CD1c-positive myeloid dendritic cell (primary cell): ENCODE data around the gene CSNK1D.

Experiments used
- DNase-seq: peaks from one replicate; pipeline ENCODE4 v3.0.0-alpha.2; 2016; ENCODE audit errors: extremely low spot score

The CSNK1D gene

GRCh38 chr17:82240506-82241182 is 32.9 kb downstream of the CSNK1D start:
- no peak for DNase-seq

- DNase-seq: no peak
Measured at GRCh38 chr17:82239926-82240505, 33.5 kb downstream of the CSNK1D start.

DNA sequence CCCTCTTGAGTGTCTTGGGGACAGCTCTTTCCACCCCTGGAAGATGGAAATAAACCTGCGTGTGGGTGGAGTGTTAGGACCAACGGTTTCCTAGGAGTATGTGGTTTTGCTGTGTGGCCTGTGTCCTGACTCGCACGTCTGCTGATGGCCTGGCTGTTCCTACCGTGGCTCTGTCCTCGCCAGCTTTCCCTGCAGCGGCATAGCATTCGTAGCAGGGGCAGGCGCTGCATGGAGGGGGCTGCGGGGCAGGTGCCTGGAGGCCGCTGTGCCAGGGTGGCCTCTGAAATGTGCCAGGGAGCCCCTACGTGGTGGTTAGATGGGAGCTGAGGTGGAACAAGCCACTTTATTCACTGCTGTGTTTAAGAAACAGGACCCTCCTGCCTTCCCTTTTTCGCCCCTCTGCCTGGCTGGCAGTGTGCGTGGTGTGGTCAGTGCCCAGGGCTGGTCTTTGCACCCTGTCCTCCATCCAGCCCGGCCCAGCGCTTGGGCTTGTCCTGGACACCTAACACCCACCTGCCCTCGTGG is 34.0 kb downstream of the CSNK1D start:
- no peak for DNase-seq

DNA sequence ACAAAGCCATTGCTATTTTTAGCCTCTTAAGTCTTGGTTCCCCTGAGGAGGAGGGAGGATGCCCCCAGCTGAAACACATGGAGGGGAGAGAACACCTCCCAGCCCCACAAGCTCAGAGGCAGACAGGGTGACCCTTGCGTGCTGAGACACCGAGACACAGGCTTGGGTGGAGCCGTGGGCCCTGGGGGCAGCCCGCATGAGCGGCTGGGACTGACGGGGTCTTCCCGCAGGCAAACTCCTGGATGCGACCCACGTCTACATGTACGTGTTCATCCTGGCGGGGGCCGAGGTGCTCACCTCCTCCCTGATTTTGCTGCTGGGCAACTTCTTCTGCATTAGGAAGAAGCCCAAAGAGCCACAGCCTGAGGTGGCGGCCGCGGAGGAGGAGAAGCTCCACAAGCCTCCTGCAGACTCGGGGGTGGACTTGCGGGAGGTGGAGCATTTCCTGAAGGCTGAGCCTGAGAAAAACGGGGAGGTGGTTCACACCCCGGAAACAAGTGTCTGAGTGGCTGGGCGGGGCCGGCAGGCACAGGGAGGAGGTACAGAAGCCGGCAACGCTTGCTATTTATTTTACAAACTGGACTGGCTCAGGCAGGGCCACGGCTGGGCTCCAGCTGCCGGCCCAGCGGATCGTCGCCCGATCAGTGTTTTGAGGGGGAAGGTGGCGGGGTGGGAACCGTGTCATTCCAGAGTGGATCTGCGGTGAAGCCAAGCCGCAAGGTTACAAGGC is 34.9 kb downstream of the CSNK1D start:
- DNase-seq: peak; percentile 87

DNA sequence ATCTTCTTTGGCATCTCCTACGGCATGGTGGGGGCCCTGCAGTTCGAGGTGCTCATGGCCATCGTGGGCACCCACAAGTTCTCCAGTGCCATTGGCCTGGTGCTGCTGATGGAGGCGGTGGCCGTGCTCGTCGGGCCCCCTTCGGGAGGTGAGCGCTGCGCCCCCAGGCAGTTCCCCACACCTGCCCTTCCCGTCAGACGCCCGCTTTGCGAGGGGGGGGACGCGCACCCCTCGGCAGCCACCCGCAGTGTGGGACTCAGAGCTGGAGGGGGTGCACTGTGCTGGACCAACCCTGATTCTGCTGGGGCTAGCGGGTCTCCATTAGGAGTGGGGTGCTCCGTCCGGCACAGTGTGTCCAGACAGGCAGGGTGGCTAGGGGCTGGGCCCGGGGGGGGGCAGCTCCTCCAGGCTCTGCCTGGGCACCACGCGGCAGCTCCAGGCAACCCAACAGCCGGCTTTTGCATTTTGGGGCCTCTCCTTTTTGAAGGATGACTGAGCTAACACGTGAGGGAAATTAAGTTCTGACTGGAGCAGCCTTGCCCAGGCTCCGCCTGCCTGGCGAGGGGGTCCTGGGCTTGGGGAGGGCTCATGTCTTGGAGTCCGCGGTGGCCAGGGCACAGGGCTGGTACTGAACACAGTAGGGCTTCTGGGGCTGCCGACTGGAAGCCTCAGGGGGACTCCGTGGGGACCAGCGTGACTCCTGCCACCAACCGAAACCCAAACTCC is 35.6 kb downstream of the CSNK1D start:
- DNase-seq: no peak

GRCh38 chr17:82237083-82237745 is 36.3 kb downstream of the CSNK1D start:
- no peak for DNase-seq

GRCh38 chr17:82236142-82236971 is 37.1 kb downstream of the CSNK1D start:
- peak; percentile 79 for DNase-seq

DNA sequence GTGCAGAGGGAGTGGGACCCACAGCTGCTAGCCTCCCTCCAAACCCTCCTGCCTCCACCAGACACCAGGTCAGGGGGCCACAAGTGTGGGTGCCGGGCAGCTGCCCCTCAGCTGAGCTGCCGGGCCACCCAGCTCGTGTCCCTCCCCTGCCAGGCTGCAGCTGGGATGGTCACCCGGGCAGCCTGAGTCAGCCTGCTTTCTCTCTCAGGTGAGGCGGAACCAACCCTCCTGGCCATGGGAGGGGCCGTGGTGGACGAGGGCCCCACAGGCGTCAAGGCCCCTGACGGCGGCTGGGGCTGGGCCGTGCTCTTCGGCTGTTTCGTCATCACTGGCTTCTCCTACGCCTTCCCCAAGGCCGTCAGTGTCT is 37.7 kb downstream of the CSNK1D start:
- DNase-seq: peak; percentile 38

DNA sequence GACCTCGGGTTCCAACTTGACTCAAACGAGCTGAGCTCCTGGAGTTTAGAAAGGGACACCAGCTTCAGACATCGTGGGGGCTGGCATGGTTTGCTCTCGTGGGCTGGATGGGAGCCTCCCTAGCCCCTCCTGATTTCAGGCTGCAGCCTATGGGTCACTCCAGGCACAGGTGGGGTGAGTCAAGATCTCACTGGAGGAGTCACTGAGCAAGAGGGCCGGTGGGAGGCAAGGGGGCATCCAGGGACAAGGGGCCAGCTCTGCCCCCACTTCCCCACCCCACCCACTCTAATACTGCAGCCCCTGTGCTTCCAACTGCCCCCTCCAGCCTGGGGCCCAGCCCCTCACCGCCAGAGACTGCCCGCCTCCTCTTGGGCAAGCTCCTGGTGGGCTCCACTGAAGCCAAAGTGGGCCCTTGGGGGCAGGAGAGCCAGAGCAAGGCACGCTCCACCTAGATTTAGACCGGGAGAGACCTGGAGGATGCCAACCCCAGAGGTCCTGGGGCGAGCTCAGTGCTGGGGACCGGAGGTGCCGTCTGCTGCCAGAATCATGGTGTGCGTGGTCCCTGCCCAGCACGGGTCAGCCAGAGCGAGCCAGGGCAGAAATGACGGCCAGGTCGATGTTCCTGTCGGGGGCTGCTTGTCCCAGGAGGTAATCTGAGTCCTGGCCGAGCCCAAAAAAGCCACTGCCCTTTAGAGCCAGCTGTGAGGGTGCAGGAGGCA is 38.3 kb downstream of the CSNK1D start:
- no peak for DNase-seq

DNA sequence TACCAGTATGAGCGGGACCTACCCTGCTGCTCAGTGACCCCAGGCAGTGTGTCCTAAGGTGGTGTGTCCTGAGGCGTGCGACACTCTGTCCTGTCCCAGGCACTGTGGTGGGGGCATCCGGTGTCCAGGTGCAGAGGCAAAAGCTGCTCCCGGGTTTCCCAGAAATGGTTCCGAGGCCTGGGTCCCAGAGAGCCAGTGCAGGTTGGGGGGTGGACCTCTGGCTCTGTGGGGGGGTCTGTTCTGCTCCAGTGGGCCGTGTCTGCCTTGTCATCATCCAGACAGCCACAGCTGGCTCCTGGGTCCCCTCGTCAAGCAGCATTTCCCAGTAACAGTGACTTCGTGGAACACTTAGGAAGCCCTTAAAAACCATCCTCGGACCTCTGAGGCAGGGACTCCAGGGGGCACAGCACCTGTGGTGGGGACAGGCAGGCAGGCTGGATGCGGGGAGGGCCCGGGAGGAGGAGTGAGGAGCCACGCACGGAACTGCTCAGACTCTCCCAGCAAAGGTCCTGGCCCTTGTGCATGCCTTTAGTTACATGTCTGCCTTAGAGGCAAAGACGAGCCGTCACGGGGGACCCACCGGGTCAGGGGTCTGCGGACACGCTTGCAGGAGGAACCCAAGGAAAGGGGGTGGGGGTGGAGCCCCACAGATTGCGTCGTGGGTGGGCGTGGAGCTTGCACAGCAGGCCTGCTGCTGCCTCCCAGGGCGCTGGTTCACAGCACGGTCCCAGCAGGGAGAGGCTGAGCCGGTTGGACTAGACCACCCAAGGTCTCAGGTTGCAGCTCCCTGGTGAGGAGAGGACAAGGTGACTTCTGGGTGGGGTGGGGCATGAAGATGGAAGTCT is 39.1 kb downstream of the CSNK1D start:
- no peak for DNase-seq

DNA sequence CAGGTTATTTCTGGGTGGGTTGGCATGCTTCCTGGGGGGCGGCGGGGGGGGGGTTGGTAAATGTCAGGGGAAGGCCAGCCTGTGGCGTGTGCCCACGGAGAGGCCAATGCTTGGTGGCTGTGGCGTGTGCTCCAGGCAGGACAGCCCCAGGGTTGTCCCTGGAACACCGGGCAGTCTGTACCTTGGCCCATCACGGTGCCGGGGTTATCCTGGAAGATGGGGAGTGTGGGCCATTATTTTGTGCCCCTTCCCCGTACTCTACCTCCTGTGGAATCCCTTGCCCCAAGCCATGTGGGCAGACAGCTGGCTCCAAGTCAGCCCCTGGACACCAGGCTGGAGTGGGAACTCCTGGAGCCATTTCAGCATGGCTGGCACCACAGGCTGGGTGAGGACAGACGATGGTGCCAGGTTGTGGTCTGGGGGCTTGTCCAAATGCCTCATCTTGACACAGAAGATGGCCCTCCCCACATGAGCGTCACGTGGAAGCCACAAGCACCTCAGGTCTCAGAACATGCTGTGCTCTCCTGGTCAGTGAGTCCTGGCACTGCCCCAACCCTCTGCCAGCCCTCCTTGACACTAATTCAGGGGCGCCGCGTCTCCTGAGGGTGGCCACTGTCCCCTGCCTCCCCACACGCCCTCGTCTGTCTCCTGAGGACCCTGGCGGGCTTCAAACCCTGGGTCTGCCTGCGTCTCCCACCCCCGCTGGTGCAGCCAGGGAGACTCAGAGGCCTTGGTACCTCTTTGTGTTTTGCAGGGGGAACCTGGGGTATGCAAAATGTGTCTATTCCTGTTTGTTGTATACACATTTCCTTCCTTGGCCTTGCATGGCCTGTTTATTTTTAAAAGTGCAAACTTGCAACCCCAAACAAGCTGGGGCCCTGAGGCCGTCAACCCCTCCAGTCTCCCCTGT is 40.4 kb downstream of the CSNK1D start:
- no peak for DNase-seq

DNA sequence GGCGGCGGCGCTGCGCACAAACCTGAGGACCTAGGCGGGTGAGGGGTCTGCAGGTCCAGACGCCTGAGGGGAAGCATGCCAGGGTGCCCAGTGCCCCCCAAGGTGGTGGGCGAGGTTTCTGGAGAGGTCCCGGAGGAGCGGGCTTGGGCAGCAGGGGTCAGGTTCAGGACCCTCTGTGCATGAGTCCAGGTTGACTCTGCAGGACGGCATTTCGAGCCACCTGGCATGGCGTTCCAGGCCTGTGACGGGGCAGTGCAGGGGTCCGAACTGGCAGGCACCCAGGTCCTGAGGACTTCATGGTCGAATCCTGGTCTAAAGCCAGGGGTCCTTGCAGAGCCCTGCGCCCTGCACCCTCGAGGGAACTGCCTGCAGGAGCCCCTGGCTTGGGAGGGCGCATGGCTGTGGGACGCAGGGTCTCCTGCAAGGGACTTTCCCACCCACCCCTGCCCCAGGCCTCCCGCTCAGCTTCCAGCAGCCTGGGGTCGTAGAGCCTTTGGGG is 41.1 kb downstream of the CSNK1D start:
- DNase-seq: no peak

DNA sequence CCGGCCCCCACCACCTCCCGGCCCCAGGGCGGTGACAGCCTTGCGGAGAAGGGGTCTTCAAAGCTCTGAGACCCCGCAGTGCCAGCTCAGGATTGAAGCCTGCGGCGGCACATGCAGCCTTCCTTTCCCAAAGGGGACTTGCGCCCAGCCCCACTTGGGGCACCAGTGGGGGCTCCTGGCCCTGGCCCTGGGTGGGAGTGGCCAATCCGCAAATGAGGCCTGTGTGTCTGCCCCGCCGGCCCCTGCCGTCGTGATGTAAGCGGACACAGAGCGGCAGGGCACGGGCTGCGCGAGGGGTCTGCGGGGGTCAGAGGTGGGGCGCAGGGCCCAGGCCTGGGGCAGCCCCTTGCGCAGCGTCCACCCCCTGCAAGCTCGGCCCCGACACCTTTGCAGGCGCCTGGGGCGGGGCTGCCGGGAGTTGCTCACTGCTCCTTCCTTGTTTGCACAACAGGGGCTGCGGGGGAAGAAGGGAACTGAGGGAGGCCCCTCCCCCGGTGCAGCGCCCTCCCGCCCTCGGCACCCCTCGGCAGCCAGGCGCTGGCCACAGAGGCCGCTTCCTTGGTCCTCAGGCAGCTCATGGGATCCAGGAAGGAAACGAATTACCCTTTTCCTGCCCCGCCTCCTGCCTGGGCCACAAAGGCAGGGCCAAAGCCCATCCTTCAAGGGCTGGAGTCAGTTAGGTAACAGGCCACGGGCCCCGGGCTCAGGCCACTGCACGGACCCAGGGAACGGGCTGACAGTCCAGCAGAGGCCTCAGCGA is 41.8 kb downstream of the CSNK1D start:
- peak; percentile 87 for DNase-seq

DNA sequence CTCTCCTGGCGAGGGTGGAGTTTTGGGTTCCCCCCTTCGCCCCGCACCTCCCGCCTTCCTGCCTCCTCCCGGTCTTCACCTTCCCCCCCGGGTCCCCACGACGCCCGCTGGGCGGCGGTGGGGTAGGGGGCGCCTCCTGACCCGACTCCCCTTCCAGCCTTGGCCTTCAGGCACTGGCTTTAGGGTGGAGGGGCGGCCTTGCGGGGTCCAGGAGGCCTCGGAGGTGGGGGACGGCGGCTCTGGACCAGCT is 42.3 kb downstream of the CSNK1D start:
- no peak for DNase-seq

- DNase-seq: peak; percentile 83
Measured at GRCh38 chr17:82230609-82231311, 42.7 kb downstream of the CSNK1D start.

DNA sequence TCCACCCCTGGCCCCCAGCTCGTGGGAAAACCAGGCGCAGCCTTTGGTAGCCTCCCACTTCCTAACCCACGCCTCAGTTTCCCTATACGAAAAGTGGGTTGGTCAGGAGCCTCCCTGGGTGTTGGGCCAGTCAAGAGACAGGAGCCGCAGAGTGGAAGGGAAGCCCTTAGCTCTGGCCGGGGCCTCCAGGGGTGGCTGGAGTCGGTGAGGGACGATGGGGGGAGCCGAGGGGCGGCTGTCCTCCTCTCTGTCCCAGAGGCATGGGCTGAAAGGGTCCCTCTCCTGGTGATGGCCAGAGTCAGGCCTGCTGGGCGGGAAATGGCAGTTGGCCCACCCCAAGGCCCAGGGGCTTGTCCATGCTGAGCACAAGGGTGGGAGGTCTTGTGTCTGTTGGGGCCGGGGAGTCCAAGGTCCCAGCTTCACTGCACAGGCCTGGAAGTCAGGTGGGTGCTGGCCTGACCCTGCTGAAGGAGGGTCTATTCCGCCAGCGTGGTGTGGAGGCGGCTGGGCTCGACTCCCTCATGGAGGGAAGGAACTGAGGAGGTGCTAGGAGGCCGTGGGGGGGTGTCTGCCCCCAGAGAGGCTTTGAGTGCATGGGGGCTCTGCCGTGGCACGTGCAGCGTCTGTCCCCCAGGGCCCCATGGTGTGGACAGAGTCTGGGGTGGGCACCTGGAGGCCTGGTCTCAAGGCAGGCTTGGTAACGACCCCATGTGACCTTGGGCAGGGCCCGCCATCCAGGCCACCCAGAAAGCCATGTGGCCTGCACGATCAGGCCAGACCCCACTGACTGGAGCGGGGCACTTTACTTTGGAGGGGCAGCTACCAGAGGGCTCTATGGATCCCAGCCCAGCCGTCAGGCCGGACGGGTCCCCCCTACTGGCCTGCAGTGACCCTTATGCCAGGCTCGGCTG is 43.5 kb downstream of the CSNK1D start:
- DNase-seq: no peak
